Mammary epithelial cell (primary cell): ENCODE data around the gene ANKS6.

Experiments
- EZH2 ChIP-seq: IDR thresholded peaks from 2 replicates; pipeline ENCODE4 v1.6.1; 2012; ENCODE audit warnings: low read length, inconsistent platforms, borderline replicate concordance
- TF ChIP-seq, protein P1 (sequence below), 2 donors: IDR thresholded peaks in 1 of 2; conservative IDR thresholded peaks in 1 of 2; 2 replicates each; pipeline ENCODE4 v1.5.1; 2011 to 2012; ENCODE audit warnings: inconsistent platforms in 2 of 2, low read length in 2 of 2, mild to moderate bottlenecking in 2 of 2, control low read depth in 1 of 2, low read depth in 1 of 2; ENCODE audit not compliant: insufficient read depth in 1 of 2; ENCODE audit errors: extremely low read depth in 1 of 2

GRCh38 chr9:98708103-98708932, 88.0 kb downstream of the ANKS6 start:
- TF ChIP-seq, protein P1, sequence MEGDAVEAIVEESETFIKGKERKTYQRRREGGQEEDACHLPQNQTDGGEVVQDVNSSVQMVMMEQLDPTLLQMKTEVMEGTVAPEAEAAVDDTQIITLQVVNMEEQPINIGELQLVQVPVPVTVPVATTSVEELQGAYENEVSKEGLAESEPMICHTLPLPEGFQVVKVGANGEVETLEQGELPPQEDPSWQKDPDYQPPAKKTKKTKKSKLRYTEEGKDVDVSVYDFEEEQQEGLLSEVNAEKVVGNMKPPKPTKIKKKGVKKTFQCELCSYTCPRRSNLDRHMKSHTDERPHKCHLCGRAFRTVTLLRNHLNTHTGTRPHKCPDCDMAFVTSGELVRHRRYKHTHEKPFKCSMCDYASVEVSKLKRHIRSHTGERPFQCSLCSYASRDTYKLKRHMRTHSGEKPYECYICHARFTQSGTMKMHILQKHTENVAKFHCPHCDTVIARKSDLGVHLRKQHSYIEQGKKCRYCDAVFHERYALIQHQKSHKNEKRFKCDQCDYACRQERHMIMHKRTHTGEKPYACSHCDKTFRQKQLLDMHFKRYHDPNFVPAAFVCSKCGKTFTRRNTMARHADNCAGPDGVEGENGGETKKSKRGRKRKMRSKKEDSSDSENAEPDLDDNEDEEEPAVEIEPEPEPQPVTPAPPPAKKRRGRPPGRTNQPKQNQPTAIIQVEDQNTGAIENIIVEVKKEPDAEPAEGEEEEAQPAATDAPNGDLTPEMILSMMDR (conservative IDR thresholded peaks at IDR 0.05 in 1 of 2, IDR thresholded peaks at IDR 0.05 in 1 of 2; ENCODE audit: extremely low read depth in 1 of 2, insufficient read depth in 1 of 2, low read depth in 1 of 2, low read length in 2 of 2), result no peak
- no peak for TF ChIP-seq EZH2
